ENCODE measurements around the gene SMC1B.
"Not testable (repeated sequence)": the region's sequence is repeated elsewhere in the genome, so short reads cannot be mapped to it uniquely, and the experiment has no call there.

The SMC1B gene

GRCh38 chr22:45349916-45350315 lies 63.5 kb downstream of the SMC1B start:
- DNase-seq (ENCODE audit: low read depth), result no peak

GRCh38 chr22:45344334-45344733 lies 69.1 kb downstream of the SMC1B start:
- no peak for DNase-seq (ENCODE audit: low read depth)

DNA sequence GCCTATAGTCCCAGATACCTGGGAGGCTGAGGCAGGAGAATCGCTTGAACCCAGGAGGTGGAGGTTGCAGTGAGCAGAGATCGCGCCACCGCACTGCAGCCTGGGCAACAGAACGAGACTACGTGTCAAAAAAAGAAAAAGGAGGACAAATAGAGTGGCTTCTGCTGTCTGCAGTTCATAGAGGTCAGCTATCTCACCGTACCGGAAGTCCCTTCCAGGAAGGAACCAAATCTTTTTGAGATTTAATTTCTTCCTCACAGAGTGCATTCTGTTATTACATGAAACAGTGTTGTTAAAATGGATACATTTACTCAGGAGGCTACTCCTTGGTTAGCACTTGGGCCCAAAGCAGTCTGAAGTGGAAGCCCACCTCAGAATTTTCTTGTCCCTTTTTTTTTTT lies 70.3 kb downstream of the SMC1B start:
- no peak for DNase-seq (ENCODE audit: low read depth)

- DNase-seq (ENCODE audit: low read depth), result no peak
Measured at GRCh38 chr22:45341498-45341897, 71.9 kb downstream of the SMC1B start.

- no peak for DNase-seq (ENCODE audit: low read depth)
Measured at GRCh38 chr22:45340323-45340722, 73.1 kb downstream of the SMC1B start.

DNA sequence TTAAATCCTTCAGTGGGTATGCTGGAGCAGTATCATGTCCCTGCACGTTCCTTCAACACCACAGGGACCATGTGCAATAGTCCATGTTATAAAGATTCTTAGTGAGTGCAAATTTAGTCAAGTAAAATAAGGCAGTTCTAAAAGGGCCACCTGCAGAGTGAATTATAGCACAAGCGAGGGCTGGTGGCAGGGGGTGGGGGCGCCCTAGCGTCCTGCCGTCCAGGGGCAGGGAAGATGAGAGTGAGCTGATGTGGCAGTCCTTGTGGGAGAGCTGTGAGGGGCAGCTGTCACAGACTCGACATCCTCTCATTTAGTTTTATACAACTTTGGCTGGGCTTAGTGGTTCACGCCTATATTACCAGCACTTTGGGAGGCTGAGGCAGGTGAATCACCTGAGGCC lies 74.6 kb downstream of the SMC1B start:
- no peak for DNase-seq (ENCODE audit: low read depth)

- DNase-seq (ENCODE audit: low read depth), result no peak
Measured at GRCh38 chr22:45337536-45337935, 75.9 kb downstream of the SMC1B start.

DNA sequence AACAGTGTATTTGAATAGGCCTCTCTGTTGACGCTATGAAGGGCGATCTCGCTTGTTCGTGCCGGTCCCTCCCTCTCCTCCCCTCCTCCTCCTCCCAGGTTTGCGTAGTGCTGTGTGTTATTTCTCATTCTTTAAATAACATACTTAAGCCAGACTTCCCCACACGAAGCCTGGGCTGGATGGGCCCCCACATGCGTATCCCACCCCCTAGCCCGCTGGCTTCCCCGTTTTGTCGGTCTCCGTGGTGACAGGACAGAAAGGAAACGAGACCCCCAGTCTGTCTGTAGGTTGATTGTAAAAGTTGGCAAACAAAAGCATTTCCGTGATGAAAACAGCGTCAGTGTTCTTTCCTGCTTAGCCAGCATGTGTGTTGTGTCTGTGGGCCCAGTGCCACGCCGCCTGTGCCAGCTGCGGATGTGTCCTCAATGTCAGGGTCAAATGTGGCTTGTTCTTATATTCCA lies 76.4 kb downstream of the SMC1B start:
- DNase-seq (ENCODE audit: low read depth), result no peak

- no peak for DNase-seq (ENCODE audit: low read depth)
Measured at GRCh38 chr22:45335854-45336522, 77.4 kb downstream of the SMC1B start.

GRCh38 chr22:45335021-45335818 lies 78.2 kb downstream of the SMC1B start:
- DNase-seq (ENCODE audit: low read depth), result no peak

DNA sequence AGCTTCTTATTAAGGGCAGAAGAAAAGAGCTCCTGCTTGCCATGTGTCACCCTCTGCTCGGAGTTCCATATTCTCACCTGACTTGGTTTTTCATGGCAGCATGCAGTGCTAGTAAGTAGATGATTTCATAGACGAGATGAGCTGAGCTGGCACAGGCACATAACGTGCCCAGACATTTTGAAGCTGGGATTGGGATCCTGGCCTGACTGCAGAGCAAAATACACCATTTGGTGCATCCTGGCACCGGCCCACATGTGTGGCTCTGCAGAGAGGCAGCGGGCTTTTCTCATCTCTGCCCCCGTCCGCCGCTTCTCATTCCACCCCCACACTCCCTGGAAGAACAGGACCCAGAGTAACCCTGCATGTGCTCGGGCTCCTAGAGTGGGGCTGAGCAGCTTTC lies 78.9 kb downstream of the SMC1B start:
- DNase-seq (ENCODE audit: low read depth), result no peak

DNA sequence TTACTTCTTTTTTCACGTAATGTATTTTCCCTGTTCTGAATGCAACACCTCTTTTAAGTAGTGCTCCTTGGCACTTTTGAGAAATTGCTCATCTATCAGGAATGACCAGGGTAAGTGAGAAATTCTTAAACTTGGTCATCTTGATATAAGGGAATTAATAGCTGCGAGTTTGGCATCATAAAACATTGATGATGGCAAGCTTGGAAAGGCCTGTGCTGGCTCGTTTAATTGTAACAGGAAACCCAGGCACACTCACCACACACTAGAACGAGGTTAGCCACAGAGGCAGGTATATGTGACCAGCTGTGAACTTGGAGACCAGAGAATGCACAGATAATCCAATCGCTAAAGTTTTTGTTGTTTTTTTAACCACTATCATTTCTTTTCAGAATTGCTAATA lies 79.3 kb downstream of the SMC1B start:
- no peak for DNase-seq (ENCODE audit: low read depth)

DNA sequence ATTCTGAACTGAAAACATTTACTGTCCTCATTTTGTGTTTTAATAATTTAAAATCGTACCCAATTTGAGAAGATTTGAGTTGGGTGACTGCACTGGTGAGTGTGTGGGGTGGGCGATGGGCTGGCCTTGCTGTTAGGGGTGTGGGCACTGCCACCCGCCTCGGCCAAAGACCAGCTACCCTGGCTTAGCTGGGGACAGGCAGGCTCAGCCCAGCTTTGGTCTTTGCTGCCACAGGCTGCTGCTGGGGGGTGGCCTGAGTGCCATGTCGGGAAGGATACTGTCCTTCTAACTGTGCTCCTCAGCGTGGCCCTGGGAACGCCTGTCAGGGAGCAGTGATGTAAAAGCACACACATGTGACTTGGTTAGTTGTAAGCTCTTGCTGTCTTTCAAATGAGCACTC lies 81.4 kb downstream of the SMC1B start:
- DNase-seq (ENCODE audit: low read depth), result no peak

DNA sequence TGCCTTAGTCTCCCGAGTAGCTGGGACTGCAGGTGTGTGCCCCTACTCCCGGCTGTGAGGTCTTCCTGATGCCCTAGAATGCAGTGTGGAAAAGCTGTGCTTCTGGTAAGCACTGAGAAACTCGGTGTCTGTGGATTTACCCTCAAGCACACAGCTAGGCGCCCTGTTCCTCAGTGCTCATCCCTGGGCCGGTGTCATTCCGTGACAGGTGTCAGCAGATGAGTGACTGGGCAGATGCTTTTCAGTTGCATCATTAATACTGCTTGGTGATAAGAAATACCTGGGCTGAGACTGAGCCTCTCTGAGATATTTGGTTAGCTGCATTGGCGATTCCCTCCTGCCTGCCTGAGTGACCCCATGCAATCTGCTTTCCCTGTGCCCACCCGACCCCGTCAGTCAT lies 81.9 kb downstream of the SMC1B start:
- DNase-seq (ENCODE audit: low read depth), result no peak

- DNase-seq (ENCODE audit: low read depth), result no peak
Measured at GRCh38 chr22:45330548-45330947, 82.9 kb downstream of the SMC1B start.

- DNase-seq (ENCODE audit: low read depth), result no peak
Measured at GRCh38 chr22:45329530-45329936, 83.9 kb downstream of the SMC1B start.

DNA sequence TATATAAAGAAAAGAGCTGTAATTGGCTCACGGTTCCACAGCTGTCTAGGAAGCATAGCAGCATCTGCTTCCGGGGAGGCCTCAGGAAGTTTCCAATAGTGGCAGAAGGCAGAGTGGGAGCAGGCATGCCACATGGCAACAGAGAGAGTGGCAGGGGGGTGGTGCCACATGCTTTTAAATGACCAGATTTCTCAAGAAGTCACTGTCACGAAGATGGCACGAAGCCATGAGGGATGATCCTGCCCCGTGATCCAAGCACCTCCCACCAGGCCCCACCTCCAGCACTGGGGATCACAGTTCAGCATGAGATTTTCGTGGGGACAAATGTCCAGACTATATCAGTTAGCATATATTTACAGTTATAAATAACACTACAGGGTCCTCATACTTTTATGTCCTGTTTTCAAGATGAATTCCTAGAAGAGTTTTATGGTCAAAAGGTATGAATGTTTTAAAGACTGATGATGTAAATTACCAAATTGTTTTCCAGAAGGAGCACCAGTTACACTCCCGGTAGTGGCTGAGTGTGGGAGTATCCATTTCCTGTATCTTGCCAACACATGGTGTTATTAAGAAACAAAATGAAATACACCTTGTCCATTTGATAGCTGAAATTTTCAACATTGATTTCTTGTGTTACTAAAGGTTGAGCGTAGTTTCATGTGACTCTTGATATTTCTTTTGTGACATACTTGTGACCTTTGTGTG lies 84.4 kb downstream of the SMC1B start:
- DNase-seq (ENCODE audit: low read depth), result no peak

DNA sequence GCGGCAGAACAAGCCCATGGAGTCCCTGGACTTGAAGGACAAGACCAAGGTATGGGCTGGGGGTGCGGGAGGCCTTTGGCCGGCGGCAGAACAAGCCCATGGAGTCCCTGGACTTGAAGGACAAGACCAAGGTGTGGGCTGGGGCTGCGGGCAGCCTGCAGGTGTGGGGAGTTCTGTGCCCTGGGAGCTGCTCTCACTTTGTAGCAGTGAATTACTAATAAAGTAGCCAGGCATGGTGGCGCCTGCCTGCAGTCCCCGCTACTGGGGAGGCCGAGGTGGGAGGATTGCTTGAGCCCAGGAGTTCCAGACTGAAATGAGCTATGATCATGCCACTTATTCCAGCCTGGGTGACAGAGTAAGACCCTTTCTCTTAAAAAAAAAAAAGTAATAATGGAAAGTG lies 85.1 kb downstream of the SMC1B start:
- DNase-seq (ENCODE audit: low read depth), result not testable (repeated sequence)

DNA sequence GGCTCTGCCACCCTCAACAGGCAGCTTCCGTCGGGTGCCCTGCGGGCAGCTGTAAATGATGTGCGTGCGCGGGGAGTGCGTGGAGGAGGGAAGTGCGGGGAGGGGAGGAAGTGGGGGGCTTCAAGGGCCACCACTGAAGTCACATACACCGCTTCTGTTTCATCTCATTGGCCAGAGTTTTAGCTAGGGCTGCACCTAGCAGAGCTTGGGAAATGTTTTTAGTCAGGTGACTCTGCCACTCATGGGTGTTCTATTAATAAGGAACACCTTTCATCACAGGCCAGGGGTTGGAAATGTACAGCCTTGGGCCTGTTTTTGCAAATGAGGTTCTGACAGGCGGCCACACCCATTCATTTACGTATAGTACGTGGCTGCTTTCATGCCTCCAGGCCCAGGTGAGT lies 89.1 kb downstream of the SMC1B start:
- DNase-seq (ENCODE audit: low read depth), result no peak

GRCh38 chr22:45323695-45324094 lies 89.7 kb downstream of the SMC1B start:
- DNase-seq (ENCODE audit: low read depth), result no peak

GRCh38 chr22:45322873-45323525 lies 90.4 kb downstream of the SMC1B start:
- DNase-seq (ENCODE audit: low read depth), result no peak

- no peak for DNase-seq (ENCODE audit: low read depth)
Measured at GRCh38 chr22:45321827-45322226, 91.6 kb downstream of the SMC1B start.

Measured in GM04503 (cell line).